Measurements from ENCODE around the gene C2. TPM values are rescaled to one million over a fixed set of nuclear protein-coding genes. Genes with fewer than 3 reads are reported as not detected.

C2 gene
- total RNA-seq, 2 experiments from 2014 or later: 0.57 to 1.3 TPM

DNA sequence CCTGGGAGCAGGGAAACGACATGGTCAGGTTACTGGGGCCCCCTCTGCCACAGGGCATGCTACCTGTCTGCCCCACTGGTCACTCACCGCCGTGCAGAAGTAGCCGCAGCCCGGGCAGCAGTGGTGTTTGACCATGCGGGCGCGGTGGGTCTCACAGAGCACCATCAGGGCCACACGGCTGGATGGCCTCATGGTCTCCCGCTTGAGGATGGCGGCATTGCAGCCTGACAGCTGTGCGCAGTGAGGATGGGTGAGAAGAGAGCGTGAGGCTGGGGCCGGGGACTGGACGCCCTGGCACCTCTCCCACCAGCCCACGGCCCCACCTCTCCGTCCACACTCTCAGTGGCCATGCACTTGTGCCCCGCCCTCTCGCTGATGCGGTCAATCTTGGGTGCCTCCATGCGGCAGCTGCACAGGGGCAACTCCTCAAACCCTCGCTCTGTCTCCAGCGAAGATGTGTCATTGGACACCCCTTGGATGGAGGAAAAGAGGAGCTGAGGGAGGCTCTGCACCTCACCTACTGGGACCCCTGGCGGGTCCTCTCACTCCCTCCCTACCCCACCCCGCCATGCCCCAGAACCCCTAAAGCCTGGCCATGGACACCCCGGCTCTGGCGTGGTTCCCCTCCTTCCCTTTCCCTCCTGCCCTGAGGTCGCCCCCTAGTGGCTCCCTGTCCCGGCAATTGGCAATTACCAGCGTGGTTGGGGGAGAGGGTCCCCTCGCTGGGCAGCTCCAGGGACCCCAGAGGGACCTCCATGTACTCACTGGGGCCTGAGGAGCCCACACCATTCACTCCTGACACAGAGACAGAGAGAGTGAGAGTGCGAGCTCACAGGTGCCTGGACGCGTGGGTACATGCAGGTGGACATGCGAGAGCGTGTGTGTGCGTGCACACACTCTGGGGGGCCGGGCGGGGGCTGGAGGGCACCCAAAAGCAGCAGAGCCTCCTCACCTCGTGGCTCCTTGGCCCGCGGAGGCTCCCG is 39.0 kb upstream of the C2 start:
- ChIA-PET POLR2A (no interaction called here), CTCF (interaction anchor here (0.5 to 2.2 kb wide), 6 partner anchors 9 to 238 kb away, joined by 3 to 11 read pairs (median 4); partner anchors contain the start of gene EHMT2)
- H3K4me3 Mint-ChIP-seq: no peak overlapping the region
- H3K4me1 Mint-ChIP-seq: peaks cover 4% of the 10 kb centered on the region
- DNase-seq: peak; percentile 62
- peaks cover 47% of the 10 kb centered on the region for H3K36me3 Mint-ChIP-seq (ENCODE audit: low read depth)
- no peak overlapping the region for H3K27ac Mint-ChIP-seq
- no peaks in the 10 kb centered on the region for H3K9me3 Mint-ChIP-seq
- no peaks in the 10 kb centered on the region for H3K27me3 Mint-ChIP-seq

GRCh38 chr6:31889331-31889972 is 38.1 kb upstream of the C2 start:
- no peaks in the 10 kb centered on the region for H3K27me3 Mint-ChIP-seq
- no peaks in the 10 kb centered on the region for H3K9me3 Mint-ChIP-seq
- no peak overlapping the region for H3K4me3 Mint-ChIP-seq
- ChIA-PET CTCF (interaction anchor here (1.0 to 1.3 kb wide), 2 partner anchors 13 to 86 kb away, joined by 3 read pairs; no protein-coding TSS in a partner anchor), POLR2A (no interaction called here)
- no peak overlapping the region for H3K27ac Mint-ChIP-seq
- H3K36me3 Mint-ChIP-seq (ENCODE audit: low read depth): peaks cover 47% of the 10 kb centered on the region
- no peak for DNase-seq
- H3K4me1 Mint-ChIP-seq: peaks cover 6% of the 10 kb centered on the region

DNA sequence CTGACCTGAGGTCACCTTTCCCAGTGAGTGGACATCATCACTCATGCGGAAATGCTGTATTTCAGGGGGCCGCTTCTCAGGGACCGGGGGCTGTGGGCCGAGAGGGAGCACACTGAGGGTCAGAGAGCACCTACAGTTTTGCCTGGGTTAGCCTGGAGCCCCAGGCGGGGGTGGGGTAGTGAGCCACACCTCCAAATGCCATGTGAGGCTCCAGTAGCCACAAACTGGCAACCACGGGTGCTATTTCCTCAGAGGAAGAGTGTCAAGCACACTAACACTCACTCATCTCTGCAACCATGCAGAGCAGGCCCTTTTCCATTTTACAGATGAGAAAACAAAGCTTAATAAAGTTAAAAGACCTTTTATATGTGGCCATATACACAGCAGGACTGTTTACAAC is 34.7 kb upstream of the C2 start:
- peak overlapping the region; percentile 6 for H3K27ac Mint-ChIP-seq
- H3K4me3 Mint-ChIP-seq: no peak overlapping the region
- peaks cover 19% of the 10 kb centered on the region for H3K4me1 Mint-ChIP-seq
- ChIA-PET POLR2A (no interaction called here), CTCF (interaction anchor here (0.6 kb wide), 1 partner anchor 43 kb away, joined by 3 read pairs; no protein-coding TSS in a partner anchor)
- no peaks in the 10 kb centered on the region for H3K9me3 Mint-ChIP-seq
- no peaks in the 10 kb centered on the region for H3K27me3 Mint-ChIP-seq
- no peak for DNase-seq
- peaks cover 37% of the 10 kb centered on the region for H3K36me3 Mint-ChIP-seq (ENCODE audit: low read depth)

DNA sequence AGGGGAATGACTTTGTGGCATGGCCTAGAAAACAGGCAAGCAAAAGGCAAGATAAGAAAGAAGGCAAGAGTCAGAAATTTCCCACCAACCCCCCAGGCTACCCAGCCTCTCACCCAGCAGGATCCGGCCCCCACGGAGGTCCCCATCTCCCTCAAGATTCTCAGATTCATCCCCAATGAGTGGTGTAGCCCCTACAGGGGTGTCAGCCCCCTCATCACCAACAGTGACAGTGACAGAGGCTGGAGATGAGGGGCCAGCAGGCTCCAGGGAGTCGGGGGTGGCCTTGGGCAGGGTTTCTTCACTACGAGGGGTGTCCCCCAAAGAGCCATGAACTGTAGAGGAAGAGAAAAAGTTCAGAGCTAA is 31.0 kb upstream of the C2 start:
- Mint-ChIP-seq H3K4me3 (peak overlapping the region; percentile 79), H3K27me3 (no peaks in the 10 kb centered on the region), H3K9me3 (no peaks in the 10 kb centered on the region), H3K36me3 (ENCODE audit: low read depth) (peaks cover 24% of the 10 kb centered on the region), H3K4me1 (peaks cover 37% of the 10 kb centered on the region), H3K27ac (peak overlapping the region; percentile 85)
- CTCF ChIA-PET: interaction anchor here (0.6 to 2.9 kb wide), 3 partner anchors 8 to 126 kb away, joined by 3 to 11 read pairs (median 4); no protein-coding TSS in a partner anchor
- POLR2A ChIA-PET: no interaction called here
- DNase-seq: no peak

- Mint-ChIP-seq H3K4me3 (peak overlapping the region; percentile 79), H3K27ac (peak overlapping the region; percentile 85), H3K9me3 (no peaks in the 10 kb centered on the region), H3K4me1 (peaks cover 37% of the 10 kb centered on the region), H3K27me3 (no peaks in the 10 kb centered on the region), H3K36me3 (ENCODE audit: low read depth) (peaks cover 22% of the 10 kb centered on the region)
- ChIA-PET POLR2A (interaction anchor here (1.2 kb wide), 1 partner anchor 55 kb away, joined by 3 read pairs; no protein-coding TSS in a partner anchor), CTCF (interaction anchor here (0.6 to 2.9 kb wide), 7 partner anchors 9 to 298 kb away, joined by 3 to 11 read pairs (median 4); partner anchors contain the start of gene NEU1)
- no peak for DNase-seq
Measured at GRCh38 chr6:31896856-31897611, 30.5 kb upstream of the C2 start.

DNA sequence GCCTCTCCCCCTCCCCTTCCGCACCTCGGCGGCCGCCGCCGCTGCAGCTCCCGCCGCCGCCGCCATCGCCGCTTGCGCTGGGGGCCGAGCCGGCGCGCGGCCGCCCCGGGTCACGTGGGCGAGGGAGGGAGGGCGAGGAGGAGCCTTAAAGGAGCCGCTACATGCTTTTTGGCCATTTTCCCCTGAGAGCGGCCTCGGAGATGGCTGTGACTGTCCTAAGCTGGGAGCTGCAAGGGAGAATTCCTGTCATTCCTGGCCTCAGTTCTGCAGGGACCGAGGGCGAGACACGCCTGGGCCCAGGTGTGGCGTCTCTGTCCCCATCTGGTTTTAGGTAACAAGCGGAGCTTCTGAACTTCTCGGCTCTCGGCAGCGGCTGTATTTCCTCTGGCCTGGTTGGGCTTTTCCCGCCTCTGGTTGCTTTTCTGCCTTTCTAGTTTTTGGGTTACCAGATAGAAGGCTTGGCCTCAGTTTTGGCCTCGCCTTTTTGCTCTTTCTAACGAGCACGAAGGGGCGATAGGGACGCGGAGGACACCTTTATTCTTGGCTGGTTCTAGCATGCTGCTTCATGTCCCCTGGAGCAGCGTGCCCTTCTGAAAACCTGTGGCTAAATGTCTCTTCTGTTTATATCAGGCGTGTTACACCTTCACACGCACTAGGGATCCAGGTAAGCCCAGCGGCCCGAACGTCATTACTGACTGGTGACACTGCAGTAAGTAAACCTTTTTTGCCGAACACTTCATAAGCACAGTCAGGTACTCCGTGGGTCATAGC is 29.7 kb upstream of the C2 start, which contains the start of gene EHMT2:
Gene EHMT2 (minus strand): TSS at position 87 of the 771 bp plus-strand sequence. CDS start 21 bp downstream, at position 66.
- POLR2A ChIA-PET: interaction anchor here (1.2 kb wide), 1 partner anchor 54 kb away, joined by 3 read pairs; no protein-coding TSS in a partner anchor
- no peaks in the 10 kb centered on the region for H3K9me3 Mint-ChIP-seq
- peaks cover 17% of the 10 kb centered on the region for H3K36me3 Mint-ChIP-seq (ENCODE audit: low read depth)
- peak within 1 kb of the TSS; percentile 88 for H3K4me3 Mint-ChIP-seq
- CTCF ChIA-PET: interaction anchor here (0.6 to 2.9 kb wide), 13 partner anchors 10 to 1271 kb away, joined by 3 to 11 read pairs (median 3); partner anchors contain the start of genes ATAT1, GPANK1 and NEU1
- peaks cover 42% of the 10 kb centered on the region for H3K4me1 Mint-ChIP-seq
- H3K27me3 Mint-ChIP-seq: no peaks in the 10 kb centered on the region
- DNase-seq: peak; percentile 87
- peak within 1 kb of the TSS; percentile 90 for H3K27ac Mint-ChIP-seq

GRCh38 chr6:31898383-31899011 is 29.0 kb upstream of the C2 start:
- CTCF ChIA-PET: interaction anchor here (0.5 to 2.9 kb wide), 12 partner anchors 11 to 1334 kb away, joined by 3 to 11 read pairs (median 3); partner anchors contain the start of genes ATAT1 and GPANK1
- peak; percentile 46 for DNase-seq
- H3K4me1 Mint-ChIP-seq: peaks cover 42% of the 10 kb centered on the region

DNA sequence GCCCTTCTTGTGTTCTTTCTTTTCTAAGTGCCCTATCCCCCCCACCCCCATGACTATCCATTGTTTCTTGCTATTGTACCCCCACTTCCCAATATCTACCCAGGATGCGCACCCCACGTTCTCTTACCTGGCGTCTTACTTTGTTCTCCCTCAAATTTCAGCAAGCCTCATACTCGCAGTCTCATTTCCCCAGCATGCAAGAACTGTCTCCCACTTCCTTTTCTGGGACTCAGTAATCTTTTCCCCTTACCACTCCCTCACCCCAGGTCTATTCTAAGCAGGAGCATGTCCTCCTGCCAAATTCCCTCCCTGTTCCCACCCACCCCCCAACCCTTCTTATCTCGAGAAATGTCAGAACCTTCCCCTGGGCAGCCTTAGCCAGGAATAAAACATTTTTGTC is 28.3 kb upstream of the C2 start:
- peaks cover 11% of the 10 kb centered on the region for H3K36me3 Mint-ChIP-seq (ENCODE audit: low read depth)
- peak overlapping the region; percentile 60 for H3K4me3 Mint-ChIP-seq
- no peak overlapping the region for H3K27ac Mint-ChIP-seq
- CTCF ChIA-PET: interaction anchor here (0.8 to 2.9 kb wide), 3 partner anchors 11 to 53 kb away, joined by 3 to 11 read pairs (median 3); no protein-coding TSS in a partner anchor
- H3K4me1 Mint-ChIP-seq: peaks cover 39% of the 10 kb centered on the region
- H3K9me3 Mint-ChIP-seq: no peaks in the 10 kb centered on the region
- no peak for DNase-seq
- POLR2A ChIA-PET: no interaction called here
- H3K27me3 Mint-ChIP-seq: peaks cover 6% of the 10 kb centered on the region

More at GRCh38 chr6:31898383-31899011, 29.0 kb upstream of the C2 start:
- Mint-ChIP-seq H3K4me3 (peak overlapping the region; percentile 88), H3K9me3 (no peaks in the 10 kb centered on the region), H3K36me3 (ENCODE audit: low read depth) (peaks cover 13% of the 10 kb centered on the region), H3K27me3 (peaks cover under 1% of the 10 kb centered on the region), H3K27ac (peak overlapping the region; percentile 90)
- POLR2A ChIA-PET: no interaction called here

GRCh38 chr6:31899882-31900722 is 27.4 kb upstream of the C2 start:
- peaks cover 9% of the 10 kb centered on the region for H3K27me3 Mint-ChIP-seq
- no peak overlapping the region for H3K27ac Mint-ChIP-seq
- no peak for DNase-seq
- peaks cover 39% of the 10 kb centered on the region for H3K4me1 Mint-ChIP-seq
- H3K9me3 Mint-ChIP-seq: no peaks in the 10 kb centered on the region
- CTCF ChIA-PET: interaction anchor here (0.6 kb wide), 1 partner anchor 194 kb away, joined by 3 read pairs; no protein-coding TSS in a partner anchor
- POLR2A ChIA-PET: no interaction called here
- peak overlapping the region; percentile 40 for H3K4me3 Mint-ChIP-seq
- H3K36me3 Mint-ChIP-seq (ENCODE audit: low read depth): peaks cover 11% of the 10 kb centered on the region

GRCh38 chr6:31900917-31901414 is 26.6 kb upstream of the C2 start:
- no peaks in the 10 kb centered on the region for H3K9me3 Mint-ChIP-seq
- CTCF ChIA-PET: interaction anchor here (0.6 kb wide), 1 partner anchor 195 kb away, joined by 3 read pairs; no protein-coding TSS in a partner anchor
- H3K36me3 Mint-ChIP-seq (ENCODE audit: low read depth): peaks cover 7% of the 10 kb centered on the region
- peaks cover 9% of the 10 kb centered on the region for H3K27me3 Mint-ChIP-seq
- POLR2A ChIA-PET: no interaction called here
- peaks cover 34% of the 10 kb centered on the region for H3K4me1 Mint-ChIP-seq
- peak overlapping the region; percentile 56 for H3K4me3 Mint-ChIP-seq
- DNase-seq: no peak
- H3K27ac Mint-ChIP-seq: no peak overlapping the region
